Ishikawa (cell line): ENCODE data around the gene EGR4.

Experiments used
- CEBPB ChIP-seq: IDR thresholded peaks from 2 replicates; pipeline ENCODE4 v1.6.1; 2012
- CREB1 ChIP-seq: IDR thresholded peaks from 2 replicates; pipeline ENCODE4 v1.6.1; 2012; ENCODE audit warnings: low read depth
- EGR1 ChIP-seq: IDR thresholded peaks from 2 replicates; pipeline ENCODE4 v1.6.1; 2012
- EP300 ChIP-seq: IDR thresholded peaks from 2 replicates; pipeline ENCODE4 v1.6.1; 2012; ENCODE audit warnings: borderline replicate concordance
- FOXM1 ChIP-seq: IDR thresholded peaks from 2 replicates; pipeline ENCODE4 v1.6.1; 2012; ENCODE audit warnings: low read depth, borderline replicate concordance
- MAX ChIP-seq: IDR thresholded peaks from 2 replicates; pipeline ENCODE4 v1.6.1; 2012
- NFIC ChIP-seq: IDR thresholded peaks from 2 replicates; pipeline ENCODE4 v1.6.1; 2012
- RAD21 ChIP-seq: IDR thresholded peaks from 2 replicates; pipeline ENCODE4 v1.6.1; 2012; ENCODE audit warnings: low read depth
- REST ChIP-seq: IDR thresholded peaks from 2 replicates; pipeline ENCODE4 v1.6.1; 2012; ENCODE audit warnings: low read depth, mild to moderate bottlenecking
- TAF1 ChIP-seq: IDR thresholded peaks from 2 replicates; pipeline ENCODE4 v1.6.1; 2012; ENCODE audit warnings: low read depth, mild to moderate bottlenecking
- TCF12 ChIP-seq: IDR thresholded peaks from 2 replicates; pipeline ENCODE4 v1.6.1; 2012; ENCODE audit warnings: low read depth
- TEAD4 ChIP-seq: IDR thresholded peaks from 2 replicates; pipeline ENCODE4 v1.6.1; 2012
- USF1 ChIP-seq: IDR thresholded peaks from 2 replicates; pipeline ENCODE4 v1.6.1; 2012
- YY1 ChIP-seq: IDR thresholded peaks from 2 replicates; pipeline ENCODE4 v1.6.1; 2012; ENCODE audit warnings: low read depth
- ZBTB7A ChIP-seq: IDR thresholded peaks from 2 replicates; pipeline ENCODE4 v1.6.1; 2012; ENCODE audit warnings: low read depth

EGR4 gene

GRCh38 chr2:73334045-73334444 lies 40.7 kb upstream of the EGR4 start:
- no peak for TF ChIP-seq CEBPB
- no peak for TF ChIP-seq NFIC
- TF ChIP-seq FOXM1 = no peak
- no peak for TF ChIP-seq TAF1
- no peak for TF ChIP-seq CREB1
- TF ChIP-seq RAD21 = no peak

GRCh38 chr2:73333564-73333963 lies 40.2 kb upstream of the EGR4 start:
- TF ChIP-seq CEBPB = no peak
- no peak for TF ChIP-seq EP300
- no peak for TF ChIP-seq CREB1
- TF ChIP-seq TCF12 = no peak
- no peak for TF ChIP-seq NFIC
- TF ChIP-seq TEAD4 = no peak
- TF ChIP-seq RAD21 = no peak
- TF ChIP-seq ZBTB7A = no peak

- TF ChIP-seq YY1 (no peak), TEAD4 (peak; percentile 57), EP300 (no peak)
These were observed 30.9 kb upstream of the EGR4 start for GRCh38 chr2:73324126-73324725.

GRCh38 chr2:73323551-73323950 lies 30.2 kb upstream of the EGR4 start:
- TF ChIP-seq TEAD4 (no peak), TAF1 (no peak), YY1 (no peak), ZBTB7A (no peak), EGR1 (no peak), EP300 (no peak), TCF12 (no peak), FOXM1 (no peak), RAD21 (no peak), USF1 (no peak), CREB1 (no peak), NFIC (no peak), MAX (no peak), CEBPB (no peak), REST (no peak)

GRCh38 chr2:73314441-73314840 lies 21.1 kb upstream of the EGR4 start:
- TF ChIP-seq MAX = no peak
- TF ChIP-seq YY1 = no peak
- no peak for TF ChIP-seq RAD21
- no peak for TF ChIP-seq TAF1
- no peak for TF ChIP-seq NFIC
- TF ChIP-seq CEBPB = no peak
- no peak for TF ChIP-seq TCF12
- no peak for TF ChIP-seq FOXM1
- no peak for TF ChIP-seq ZBTB7A
- no peak for TF ChIP-seq USF1

- TF ChIP-seq RAD21 (no peak), MAX (no peak), USF1 (no peak), TCF12 (no peak), FOXM1 (no peak), YY1 (no peak), CREB1 (no peak), EP300 (no peak)
These were observed 14.4 kb upstream of the EGR4 start for GRCh38 chr2:73307720-73308119.

- no peak for TF ChIP-seq EP300
- no peak for TF ChIP-seq TAF1
- no peak for TF ChIP-seq USF1
- no peak for TF ChIP-seq CREB1
- TF ChIP-seq EGR1 = no peak
- no peak for TF ChIP-seq MAX
- TF ChIP-seq REST = no peak
- TF ChIP-seq FOXM1 = no peak
- no peak for TF ChIP-seq TEAD4
- TF ChIP-seq CEBPB = no peak
- no peak for TF ChIP-seq ZBTB7A
- TF ChIP-seq YY1 = no peak
- no peak for TF ChIP-seq TCF12
- TF ChIP-seq RAD21 = no peak
- no peak for TF ChIP-seq NFIC
These were observed 8.3 kb upstream of the EGR4 start for GRCh38 chr2:73301636-73302035.
